ENCODE data around the gene THRB. TPM values are rescaled to one million over a fixed set of nuclear protein-coding genes. Genes with fewer than 3 reads are reported as not detected.

THRB gene
- total RNA-seq, 1 experiment from 2014 or later: not detected

DNA sequence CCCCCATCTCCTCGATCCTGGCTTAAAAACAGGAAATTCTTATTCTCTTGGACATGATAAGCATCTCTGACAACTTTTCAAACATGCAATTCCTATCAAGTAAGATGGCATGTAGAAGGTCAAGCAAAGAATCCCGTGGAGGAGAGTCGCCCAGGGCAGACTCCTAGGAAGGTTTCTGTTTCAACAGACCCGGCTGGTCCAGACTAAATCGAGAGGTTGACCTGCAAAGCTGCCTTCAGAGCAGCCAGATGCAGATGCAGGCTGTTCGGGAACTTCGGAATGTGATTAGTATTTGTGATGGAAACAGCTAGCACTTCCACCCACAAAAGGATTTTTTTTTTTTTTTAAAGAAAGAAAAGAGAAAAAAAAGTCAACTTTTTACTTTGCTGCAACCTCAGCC, 332.8 kb downstream of the THRB start:
- no peaks in the 10 kb centered on the region for H3K36me3 ChIP-seq (ENCODE audit: insufficient read depth, low read length)
- no peaks in the 10 kb centered on the region for H3K27me3 ChIP-seq (ENCODE audit: low read length)
- H4K20me1 ChIP-seq (ENCODE audit: insufficient read depth, low read depth, low read length): no peaks in the 10 kb centered on the region
- no peaks in the 10 kb centered on the region for H3K9me2 ChIP-seq (replicated peaks; ENCODE audit: insufficient read depth, low read length)
- no peak overlapping the region for H3K4me3 ChIP-seq (ENCODE audit: low read length)
- no peak overlapping the region for H3K27ac ChIP-seq (ENCODE audit: low read length)
- H3K4me2 ChIP-seq (ENCODE audit: low read depth, low read length, poor library complexity, severe bottlenecking): no peak overlapping the region
- no peaks in the 10 kb centered on the region for H3K9me3 ChIP-seq (ENCODE audit: low read length)
- no peaks in the 10 kb centered on the region for H3K4me1 ChIP-seq (ENCODE audit: low read length)
- H3K79me2 ChIP-seq (ENCODE audit: low read length): no peaks in the 10 kb centered on the region
- no peak for DNase-seq
- H2AFZ ChIP-seq (ENCODE audit: low read length): no peak overlapping the region
- no peak overlapping the region for H3K9ac ChIP-seq (ENCODE audit: low read length)

- Histone ChIP-seq H3K9me2 (replicated peaks; ENCODE audit: insufficient read depth, low read length) (no peaks in the 10 kb centered on the region), H3K4me3 (ENCODE audit: low read length) (no peak overlapping the region), H3K27me3 (ENCODE audit: low read length) (no peaks in the 10 kb centered on the region), H3K9me3 (ENCODE audit: low read length) (no peaks in the 10 kb centered on the region), H2AFZ (ENCODE audit: low read length) (no peak overlapping the region), H3K4me2 (ENCODE audit: low read depth, low read length, poor library complexity, severe bottlenecking) (no peak overlapping the region), H3K79me2 (ENCODE audit: low read length) (no peaks in the 10 kb centered on the region), H3K36me3 (ENCODE audit: insufficient read depth, low read length) (no peaks in the 10 kb centered on the region), H3K27ac (ENCODE audit: low read length) (no peak overlapping the region), H3K9ac (ENCODE audit: low read length) (no peak overlapping the region), H4K20me1 (ENCODE audit: insufficient read depth, low read depth, low read length) (no peaks in the 10 kb centered on the region), H3K4me1 (ENCODE audit: low read length) (peaks cover 8% of the 10 kb centered on the region)
- DNase-seq: no peak
These were observed 334.1 kb downstream of the THRB start for GRCh38 chr3:24160424-24161095.

DNA sequence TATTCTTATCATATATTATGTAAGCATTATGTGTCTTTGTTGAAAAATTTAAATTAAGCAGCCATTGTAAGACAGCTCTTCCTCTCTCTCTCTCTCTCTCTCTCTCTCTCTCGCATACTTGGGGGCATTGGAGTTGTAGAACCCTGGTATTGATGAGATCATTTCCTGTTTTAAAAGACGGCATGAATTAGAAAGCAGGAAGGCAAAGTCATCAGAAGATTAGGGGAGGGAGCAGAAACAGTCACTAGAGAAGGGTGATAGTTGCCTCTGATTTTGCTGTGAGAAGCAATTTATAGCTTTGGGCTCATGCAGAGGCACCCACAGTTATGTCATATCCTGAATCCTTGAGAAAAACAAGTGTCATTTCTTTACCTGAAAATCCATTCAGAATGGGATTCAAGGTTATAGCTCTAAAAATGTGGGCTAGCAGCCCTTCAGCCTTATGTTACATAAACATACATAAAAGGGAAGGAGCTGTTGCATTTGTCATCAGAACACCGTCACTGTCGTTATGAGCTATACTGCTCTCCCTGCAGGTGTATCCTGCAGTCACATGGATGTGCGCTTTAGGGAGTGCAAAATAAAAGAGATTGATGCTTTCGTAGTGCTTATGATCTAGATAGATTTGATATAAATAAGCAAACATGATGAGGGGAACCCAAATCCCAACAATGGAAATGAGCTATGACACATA, 335.7 kb downstream of the THRB start:
- Histone ChIP-seq H3K4me2 (ENCODE audit: low read depth, low read length, poor library complexity, severe bottlenecking) (no peak overlapping the region), H3K79me2 (ENCODE audit: low read length) (no peaks in the 10 kb centered on the region)
- no peak for DNase-seq

GRCh38 chr3:24157106-24157505, 337.5 kb downstream of the THRB start:
- Histone ChIP-seq H3K9me3 (ENCODE audit: low read length) (no peaks in the 10 kb centered on the region), H3K9ac (ENCODE audit: low read length) (no peak overlapping the region), H4K20me1 (ENCODE audit: insufficient read depth, low read depth, low read length) (no peaks in the 10 kb centered on the region), H3K4me3 (ENCODE audit: low read length) (no peak overlapping the region), H3K79me2 (ENCODE audit: low read length) (no peaks in the 10 kb centered on the region), H3K27me3 (ENCODE audit: low read length) (no peaks in the 10 kb centered on the region), H3K4me2 (ENCODE audit: low read depth, low read length, poor library complexity, severe bottlenecking) (no peak overlapping the region), H3K36me3 (ENCODE audit: insufficient read depth, low read length) (no peaks in the 10 kb centered on the region), H3K9me2 (replicated peaks; ENCODE audit: insufficient read depth, low read length) (no peaks in the 10 kb centered on the region), H2AFZ (ENCODE audit: low read length) (no peak overlapping the region), H3K27ac (ENCODE audit: low read length) (no peak overlapping the region), H3K4me1 (ENCODE audit: low read length) (peaks cover 13% of the 10 kb centered on the region)
- DNase-seq: no peak

More for the DNA sequence above, 335.7 kb downstream of the THRB start:
- Histone ChIP-seq H3K27me3 (ENCODE audit: low read length) (no peaks in the 10 kb centered on the region), H3K9me2 (replicated peaks; ENCODE audit: insufficient read depth, low read length) (no peaks in the 10 kb centered on the region), H3K9me3 (ENCODE audit: low read length) (no peaks in the 10 kb centered on the region), H4K20me1 (ENCODE audit: insufficient read depth, low read depth, low read length) (no peaks in the 10 kb centered on the region), H3K36me3 (ENCODE audit: insufficient read depth, low read length) (no peaks in the 10 kb centered on the region), H3K27ac (ENCODE audit: low read length) (no peak overlapping the region), H3K4me1 (ENCODE audit: low read length) (peaks cover 13% of the 10 kb centered on the region), H2AFZ (ENCODE audit: low read length) (no peak overlapping the region), H3K9ac (ENCODE audit: low read length) (no peak overlapping the region), H3K4me3 (ENCODE audit: low read length) (no peak overlapping the region)

DNA sequence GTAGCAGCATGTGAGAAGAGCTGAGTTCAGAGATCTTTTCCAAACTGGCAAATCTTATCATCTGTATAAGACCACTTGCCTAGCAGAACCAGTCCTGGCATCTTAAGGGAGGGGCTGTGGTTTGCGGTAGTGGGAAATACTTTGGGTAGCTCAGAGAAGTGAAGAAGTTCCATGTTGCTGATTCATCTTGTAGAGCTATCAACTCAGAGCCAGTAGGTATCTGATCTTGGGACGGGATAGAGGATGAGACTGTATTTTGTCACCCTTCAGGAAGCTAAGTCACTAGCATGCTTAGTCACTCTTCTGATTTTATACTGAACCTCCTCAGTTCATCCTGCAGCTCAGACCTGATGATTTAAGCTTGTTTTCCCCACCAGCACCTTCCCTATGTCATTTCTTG, 338.2 kb downstream of the THRB start:
- Histone ChIP-seq H3K79me2 (ENCODE audit: low read length) (no peaks in the 10 kb centered on the region), H2AFZ (ENCODE audit: low read length) (no peak overlapping the region), H3K9me3 (ENCODE audit: low read length) (no peaks in the 10 kb centered on the region), H4K20me1 (ENCODE audit: insufficient read depth, low read depth, low read length) (no peaks in the 10 kb centered on the region), H3K4me2 (ENCODE audit: low read depth, low read length, poor library complexity, severe bottlenecking) (no peak overlapping the region), H3K9me2 (replicated peaks; ENCODE audit: insufficient read depth, low read length) (no peaks in the 10 kb centered on the region), H3K4me3 (ENCODE audit: low read length) (no peak overlapping the region), H3K9ac (ENCODE audit: low read length) (no peak overlapping the region), H3K27ac (ENCODE audit: low read length) (no peak overlapping the region), H3K4me1 (ENCODE audit: low read length) (peaks cover 13% of the 10 kb centered on the region), H3K36me3 (ENCODE audit: insufficient read depth, low read length) (no peaks in the 10 kb centered on the region), H3K27me3 (ENCODE audit: low read length) (no peaks in the 10 kb centered on the region)
- DNase-seq: no peak

- Histone ChIP-seq H3K4me1 (ENCODE audit: low read length) (peaks cover 13% of the 10 kb centered on the region), H3K4me3 (ENCODE audit: low read length) (no peak overlapping the region), H3K79me2 (ENCODE audit: low read length) (no peaks in the 10 kb centered on the region), H3K9me2 (replicated peaks; ENCODE audit: insufficient read depth, low read length) (no peaks in the 10 kb centered on the region), H3K27me3 (ENCODE audit: low read length) (no peaks in the 10 kb centered on the region), H3K4me2 (ENCODE audit: low read depth, low read length, poor library complexity, severe bottlenecking) (no peak overlapping the region), H4K20me1 (ENCODE audit: insufficient read depth, low read depth, low read length) (no peaks in the 10 kb centered on the region), H3K36me3 (ENCODE audit: insufficient read depth, low read length) (no peaks in the 10 kb centered on the region), H3K9ac (ENCODE audit: low read length) (no peak overlapping the region), H3K9me3 (ENCODE audit: low read length) (no peaks in the 10 kb centered on the region), H2AFZ (ENCODE audit: low read length) (no peak overlapping the region), H3K27ac (ENCODE audit: low read length) (no peak overlapping the region)
- DNase-seq: no peak
These were observed 339.4 kb downstream of the THRB start for GRCh38 chr3:24155276-24155675.

- H3K4me3 ChIP-seq (ENCODE audit: low read length): no peak overlapping the region
- no peak for DNase-seq
- peaks cover 13% of the 10 kb centered on the region for H3K4me1 ChIP-seq (ENCODE audit: low read length)
- no peaks in the 10 kb centered on the region for H4K20me1 ChIP-seq (ENCODE audit: insufficient read depth, low read depth, low read length)
- H3K4me2 ChIP-seq (ENCODE audit: low read depth, low read length, poor library complexity, severe bottlenecking): no peak overlapping the region
- no peak overlapping the region for H2AFZ ChIP-seq (ENCODE audit: low read length)
- H3K9me2 ChIP-seq (replicated peaks; ENCODE audit: insufficient read depth, low read length): no peaks in the 10 kb centered on the region
- no peaks in the 10 kb centered on the region for H3K27me3 ChIP-seq (ENCODE audit: low read length)
- no peaks in the 10 kb centered on the region for H3K36me3 ChIP-seq (ENCODE audit: insufficient read depth, low read length)
- no peaks in the 10 kb centered on the region for H3K9me3 ChIP-seq (ENCODE audit: low read length)
- no peak overlapping the region for H3K9ac ChIP-seq (ENCODE audit: low read length)
- H3K79me2 ChIP-seq (ENCODE audit: low read length): no peaks in the 10 kb centered on the region
- H3K27ac ChIP-seq (ENCODE audit: low read length): no peak overlapping the region
These were observed 339.9 kb downstream of the THRB start for GRCh38 chr3:24154781-24155180.

DNA sequence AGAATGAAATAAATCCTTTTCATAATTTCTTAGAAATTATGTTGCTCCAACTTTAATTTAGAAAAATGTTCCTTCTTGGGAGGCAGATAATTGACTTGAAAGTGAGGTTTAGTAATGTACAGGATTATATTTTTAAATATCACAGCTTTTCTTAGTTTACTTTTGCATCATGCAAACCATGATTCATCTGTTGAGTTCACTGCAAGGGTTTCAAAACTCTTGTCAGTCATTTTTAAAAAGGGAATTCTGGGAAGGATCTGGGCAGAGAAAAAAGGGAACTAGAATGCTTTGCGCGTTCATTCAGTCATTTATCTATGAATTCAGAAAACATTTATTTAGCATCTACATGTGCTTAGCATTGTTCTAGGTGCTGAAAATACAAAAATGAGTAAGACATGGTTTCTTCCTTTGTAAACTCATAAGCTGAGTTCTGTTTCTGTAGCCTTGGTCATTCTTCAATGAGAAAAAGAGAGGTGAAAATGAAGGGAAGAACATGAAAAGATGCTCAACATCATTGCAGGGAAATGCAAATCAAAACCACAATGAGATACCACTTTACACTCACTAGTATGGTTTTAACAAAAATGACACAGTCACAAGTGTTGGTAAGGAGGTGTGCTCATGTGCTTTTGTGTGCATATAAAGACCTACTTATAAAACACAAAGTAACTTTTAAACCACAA, 340.5 kb downstream of the THRB start:
- no peaks in the 10 kb centered on the region for H3K27me3 ChIP-seq (ENCODE audit: low read length)
- H3K4me3 ChIP-seq (ENCODE audit: low read length): no peak overlapping the region
- H3K79me2 ChIP-seq (ENCODE audit: low read length): no peaks in the 10 kb centered on the region
- no peak overlapping the region for H3K9ac ChIP-seq (ENCODE audit: low read length)
- DNase-seq: no peak
- no peaks in the 10 kb centered on the region for H3K9me2 ChIP-seq (replicated peaks; ENCODE audit: insufficient read depth, low read length)
- H3K4me2 ChIP-seq (ENCODE audit: low read depth, low read length, poor library complexity, severe bottlenecking): no peak overlapping the region
- peaks cover 13% of the 10 kb centered on the region for H3K4me1 ChIP-seq (ENCODE audit: low read length)
- H4K20me1 ChIP-seq (ENCODE audit: insufficient read depth, low read depth, low read length): no peaks in the 10 kb centered on the region
- H3K36me3 ChIP-seq (ENCODE audit: insufficient read depth, low read length): no peaks in the 10 kb centered on the region
- no peak overlapping the region for H3K27ac ChIP-seq (ENCODE audit: low read length)
- no peak overlapping the region for H2AFZ ChIP-seq (ENCODE audit: low read length)
- H3K9me3 ChIP-seq (ENCODE audit: low read length): no peaks in the 10 kb centered on the region

Measured in Karpas-422 (cell line).